Posterior vena cava (tissue), 2 donors: ENCODE results near the gene AQR. TPM values are rescaled to one million over a fixed set of nuclear protein-coding genes. Genes with fewer than 3 reads are reported as not detected.

ENCODE experiments used
- DNase-seq: peaks from one replicate; pipeline ENCODE4 v3.0.0-alpha.2; 2020; ENCODE audit warnings: low spot score
- intact Hi-C, 2 donors: fragments of 100-400 bp; cut with DNase I; formaldehyde crosslinking; loops; one replicate each; pipeline versions ENCODE4 v1.14.1 to v1.14.2; 2022 to 2023
- long read RNA-seq, 2 donors: library from polyadenylated mRNA; unstranded; transcript quantifications; one replicate each; pipeline ENCODE4 v2.0.0, GENCODE V29; 2020 to 2021
- total RNA-seq, 2 donors: library from RNA; stranded (reverse); fragmentation: NEBNext Ultra II Directional; extraction: Animal tissue kit (Norgen Biotek cat#: 25700); gene quantifications; one replicate each; pipeline ENCODE4 v1.2.1, GENCODE V29; 2021
- donor health status: DM: yes; HTN: yes; CAD: no.
- donor health status: DM: yes; HTN: yes; CAD: no.

Gene AQR
- 10 to 100 TPM; 25.9 to 28.0 TPM for total RNA-seq
- long read RNA-seq, donor 1, full-length matches to known transcripts: 5 of 7 reads
- long read RNA-seq, donor 1, partial matches to known transcripts: 2 of 7 reads
- long read RNA-seq, donor 1, other reads (novel, unspliced or antisense): 0 of 7 reads
- long read RNA-seq, donor 2, partial matches to known transcripts: 1 of 3 reads
- long read RNA-seq, donor 2, other reads (novel, unspliced or antisense): 2 of 3 reads

DNA sequence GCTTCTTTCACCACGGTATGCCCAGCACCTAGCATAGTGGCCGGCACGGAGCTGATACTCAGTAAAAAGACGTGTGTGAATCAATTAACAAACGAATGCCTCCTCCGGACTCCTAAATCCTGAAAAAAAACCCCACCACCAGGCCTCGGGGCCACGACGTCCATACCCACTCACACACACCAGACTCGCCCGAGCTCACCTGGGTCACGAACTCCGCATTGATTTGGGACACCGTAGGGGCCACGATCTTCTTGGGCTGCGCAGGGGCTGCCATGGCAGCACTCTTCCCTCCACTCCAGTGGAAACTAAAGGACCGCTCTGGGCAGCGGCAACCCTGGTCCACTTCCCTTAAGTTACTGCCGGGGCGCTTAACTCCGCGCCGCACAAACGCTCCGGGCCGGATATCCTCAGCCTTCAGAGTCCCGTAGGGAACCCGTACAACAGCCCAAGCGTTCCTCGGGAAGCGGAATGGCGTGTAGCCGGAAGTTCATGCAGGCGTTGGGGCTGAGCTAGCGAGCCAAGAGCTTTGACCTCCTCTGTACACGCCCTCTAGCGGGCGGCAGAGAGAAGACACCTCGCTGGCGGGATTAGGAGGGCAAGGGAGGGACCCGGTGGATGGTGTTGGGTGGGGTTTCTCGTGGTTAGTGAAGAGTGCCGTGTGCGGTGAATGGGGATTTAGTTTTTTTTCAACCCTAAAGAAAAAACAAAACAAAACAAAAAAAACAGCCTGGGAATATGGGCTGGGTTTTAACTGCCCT lies at the start of gene AQR:
TSS of gene AQR (minus strand) at position 403 of the 758 bp plus-strand sequence. CDS start at position 274, 129 bp downstream.
- peak; percentile 98 for DNase-seq
- intact Hi-C loops: no loop called here

DNA sequence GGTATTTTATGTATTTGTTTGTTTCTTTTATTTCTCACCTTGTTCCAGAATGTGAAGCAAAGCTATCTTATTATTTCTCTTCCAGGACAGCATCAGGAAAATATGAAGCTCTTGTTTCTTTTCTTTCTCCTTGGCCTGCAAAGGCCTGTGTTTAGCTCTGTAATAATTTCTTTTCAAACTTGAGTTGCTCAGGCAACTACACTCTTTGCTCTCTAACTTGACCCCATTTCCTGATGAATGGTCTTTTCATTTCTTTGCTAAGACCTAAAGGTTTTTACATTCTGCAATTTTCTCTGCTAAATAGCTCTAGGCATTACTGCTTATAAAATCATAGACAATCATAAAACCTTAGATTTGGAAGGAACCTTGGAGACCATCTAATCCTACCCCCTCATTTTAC lies 44.7 kb upstream of the AQR start:
- DNase-seq: no peak
- intact Hi-C loops: no loop called here

GRCh38 chr15:35013370-35013769 lies 43.8 kb upstream of the AQR start:
- intact Hi-C loops: no loop called here
- no peak for DNase-seq

DNA sequence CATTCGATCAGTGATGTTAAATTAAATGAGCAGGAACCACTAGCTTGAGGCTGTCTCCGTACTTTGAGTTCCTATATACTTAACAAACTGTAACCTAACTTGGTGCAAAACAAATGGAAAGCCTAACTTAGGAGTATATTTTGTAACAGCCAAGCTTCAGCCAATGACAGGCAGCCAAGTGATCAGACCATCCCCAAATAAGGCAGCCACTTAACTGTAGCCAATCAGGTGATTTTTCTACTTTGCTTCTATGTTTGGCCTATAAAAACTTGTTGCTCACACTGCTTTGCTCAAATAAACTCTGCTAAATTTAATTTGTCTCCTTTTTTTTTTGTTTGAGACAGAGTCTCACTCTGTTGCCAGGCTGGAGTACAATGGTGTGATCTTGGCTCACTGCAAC lies 37.9 kb upstream of the AQR start:
- intact Hi-C loops: no loop called here
- DNase-seq: no peak

DNA sequence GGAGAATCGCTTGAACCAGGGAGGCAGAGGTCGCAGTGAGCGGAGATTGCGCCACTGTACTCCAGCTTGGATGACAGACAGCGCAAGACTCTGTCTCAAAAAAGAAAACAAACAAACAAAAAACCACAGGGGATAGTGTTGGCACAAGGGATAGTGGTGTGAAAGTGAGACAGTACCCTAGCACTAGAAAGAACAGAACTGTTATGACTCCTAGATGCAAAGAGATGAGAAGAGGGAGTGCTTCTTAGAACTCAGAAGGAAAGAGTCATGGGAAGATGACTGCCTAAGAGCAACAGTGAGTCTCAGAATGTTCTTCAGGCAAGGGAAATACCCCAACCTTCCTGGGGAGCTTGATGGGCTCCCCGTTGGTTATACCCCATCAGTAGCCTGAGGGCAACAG lies 36.4 kb upstream of the AQR start:
- no peak for DNase-seq
- intact Hi-C loops: no loop called here

GRCh38 chr15:35003928-35004327 lies 34.4 kb upstream of the AQR start:
- intact Hi-C loops: no loop called here
- no peak for DNase-seq

- intact Hi-C loops: loop anchor here in 1 of 2 donors (1.0 kb wide), 1 partner anchor 26 kb away; no protein-coding TSS in a partner anchor
- no peak for DNase-seq
Observed at GRCh38 chr15:35000511-35000910, 31.0 kb upstream of the AQR start.

DNA sequence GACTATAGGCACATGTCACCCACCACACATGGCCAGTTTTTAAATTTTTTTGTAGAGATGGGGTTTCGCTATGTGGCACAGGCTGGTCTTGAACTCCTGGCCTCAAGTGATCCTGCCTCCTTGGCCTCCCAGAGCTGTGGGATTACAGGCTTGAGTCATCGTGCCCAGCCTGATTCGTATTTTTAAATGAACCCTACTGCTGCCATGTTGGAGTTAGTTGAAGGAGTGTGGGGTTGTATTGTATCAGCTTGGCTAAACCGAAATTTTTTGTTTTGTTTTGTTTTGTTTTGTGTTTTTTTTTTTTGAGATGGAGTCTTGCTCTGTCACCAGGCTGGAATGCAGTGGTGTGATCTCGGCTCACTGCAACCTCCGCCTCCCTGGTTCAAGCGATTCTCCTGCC lies 30.4 kb upstream of the AQR start:
- intact Hi-C loops: loop anchor here in 1 of 2 donors (1.0 kb wide), 1 partner anchor 26 kb away; no protein-coding TSS in a partner anchor
- no peak for DNase-seq

DNA sequence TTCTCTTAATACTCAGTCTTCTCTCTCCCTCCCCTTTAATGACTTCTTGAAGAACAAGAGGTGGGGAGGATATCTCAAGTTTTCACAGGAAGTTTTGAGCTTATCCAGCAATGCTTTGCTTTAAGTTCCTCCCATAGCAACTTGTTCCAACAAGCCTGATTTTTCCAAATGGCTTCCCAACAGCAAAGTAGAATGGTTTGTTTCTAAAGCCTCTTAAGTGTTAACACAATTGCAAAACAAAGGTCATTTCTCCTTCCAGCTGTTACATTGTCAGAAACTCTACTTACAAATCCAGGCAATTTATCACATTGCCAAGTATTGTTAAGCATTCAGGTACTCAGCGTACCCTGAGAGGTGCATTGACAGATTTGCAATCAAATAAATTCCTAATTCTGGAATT lies 25.4 kb upstream of the AQR start:
- intact Hi-C loops: no loop called here
- no peak for DNase-seq

GRCh38 chr15:34993877-34994276 lies 24.3 kb upstream of the AQR start:
- intact Hi-C loops: no loop called here
- DNase-seq: no peak

- no peak for DNase-seq
- intact Hi-C loops: no loop called here
Observed at GRCh38 chr15:34993412-34993811, 23.9 kb upstream of the AQR start.

- intact Hi-C loops: no loop called here
- peak; percentile 94 for DNase-seq
Observed at GRCh38 chr15:34988027-34988902, 18.7 kb upstream of the AQR start, which contains the start of gene ZNF770. TSS of gene ZNF770 (minus strand) at chr15:34988287. CDS start at chr15:34983434, 4,853 bp downstream.

DNA sequence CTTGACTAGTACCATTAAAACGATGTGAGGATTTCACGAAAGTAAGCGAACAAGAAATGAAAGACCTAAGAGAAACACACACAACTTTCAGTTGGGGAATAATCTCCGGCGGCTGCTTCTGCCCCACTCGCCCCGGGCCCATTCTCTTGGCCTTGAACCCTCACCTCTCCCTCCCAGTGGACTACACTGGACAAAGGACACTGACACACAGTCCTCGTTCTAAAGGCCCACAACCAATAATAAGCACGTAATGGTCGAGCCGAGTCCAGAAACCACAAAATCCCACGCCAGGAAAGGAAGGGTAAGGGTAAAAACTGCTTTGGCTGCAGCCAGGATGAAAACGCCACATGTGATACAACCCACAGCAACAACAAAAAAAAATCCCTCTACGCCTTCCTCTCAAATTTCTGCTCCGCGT lies 18.1 kb upstream of the AQR start:
- no peak for DNase-seq
- intact Hi-C loops: no loop called here

DNA sequence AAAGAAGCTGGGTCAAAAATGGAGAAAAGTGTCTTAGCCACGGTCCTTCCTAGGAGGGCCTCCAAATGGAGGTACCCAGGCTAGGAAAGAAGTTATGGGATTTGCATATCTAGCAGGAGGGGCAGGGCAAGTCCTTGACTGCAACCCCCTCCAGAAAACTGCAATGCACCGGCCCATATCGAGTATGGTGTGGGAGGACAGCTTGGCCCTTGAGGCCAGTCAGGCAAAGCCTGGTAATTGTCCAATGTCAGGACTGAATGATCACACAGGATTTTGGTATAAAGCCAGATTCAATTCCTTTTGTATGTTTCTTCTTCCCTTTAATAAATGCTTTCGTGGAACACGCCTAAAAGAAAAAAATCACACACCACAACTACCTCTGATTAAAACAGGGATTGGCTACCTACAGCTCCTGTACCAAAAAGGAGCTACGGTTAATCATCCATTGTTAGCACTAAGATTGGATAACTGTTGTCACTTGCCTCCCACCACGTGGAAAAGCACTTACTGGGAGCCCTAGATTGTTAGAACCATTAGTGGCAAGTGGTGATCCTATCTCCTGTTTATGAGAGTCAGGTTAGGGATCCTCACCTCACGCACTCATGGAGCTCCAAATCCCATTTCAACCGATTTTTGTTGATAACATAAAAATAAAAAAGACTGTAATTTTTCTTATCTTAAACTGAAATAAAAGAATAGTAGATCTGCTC lies 17.4 kb upstream of the AQR start:
- intact Hi-C loops: no loop called here
- no peak for DNase-seq

DNA sequence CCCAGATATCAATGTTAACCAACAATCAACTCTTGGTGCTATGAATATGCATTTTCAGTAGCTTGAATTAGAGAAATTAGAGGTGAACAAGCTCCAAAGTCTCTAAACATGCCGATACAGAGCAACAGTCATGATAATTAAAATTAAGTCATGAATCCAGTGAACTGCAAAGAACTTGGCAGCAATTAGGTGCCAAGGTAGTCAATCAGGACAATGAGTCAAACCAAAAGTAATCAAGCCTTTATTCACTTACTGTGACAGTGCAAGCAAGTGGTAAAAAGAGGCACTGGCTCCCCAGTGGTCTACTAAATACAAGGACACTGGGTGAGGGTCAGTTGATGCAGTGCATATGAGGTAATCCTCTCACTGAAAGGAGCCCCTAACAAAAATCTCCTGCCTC lies 16.8 kb upstream of the AQR start:
- DNase-seq: no peak
- intact Hi-C loops: no loop called here

- DNase-seq: no peak
- intact Hi-C loops: no loop called here
Observed at GRCh38 chr15:34984889-34985630, 15.5 kb upstream of the AQR start.

GRCh38 chr15:34976743-34977142 lies 7.2 kb upstream of the AQR start:
- intact Hi-C loops: no loop called here
- DNase-seq: no peak

- intact Hi-C loops: no loop called here
- DNase-seq: no peak
Observed at GRCh38 chr15:34976073-34976472, 6.5 kb upstream of the AQR start.

GRCh38 chr15:34973512-34973911 lies 4.0 kb upstream of the AQR start:
- intact Hi-C loops: no loop called here

More at GRCh38 chr15:34973512-34973911, 4.0 kb upstream of the AQR start:
- DNase-seq: no peak
